ENCODE data around the gene SEH1L.

The SEH1L gene

GRCh38 chr18:12911025-12911928 is 36.5 kb upstream of the SEH1L start:
- DNase-seq (ENCODE audit: low read depth): no peak
- no peak overlapping the region for H3K4me3 ChIP-seq (ENCODE audit: low read depth, low read length)
- no peak for TF ChIP-seq CTCF (IDR thresholded peaks at IDR 0.05; ENCODE audit: low read depth, low read length, missing control alignments)

DNA sequence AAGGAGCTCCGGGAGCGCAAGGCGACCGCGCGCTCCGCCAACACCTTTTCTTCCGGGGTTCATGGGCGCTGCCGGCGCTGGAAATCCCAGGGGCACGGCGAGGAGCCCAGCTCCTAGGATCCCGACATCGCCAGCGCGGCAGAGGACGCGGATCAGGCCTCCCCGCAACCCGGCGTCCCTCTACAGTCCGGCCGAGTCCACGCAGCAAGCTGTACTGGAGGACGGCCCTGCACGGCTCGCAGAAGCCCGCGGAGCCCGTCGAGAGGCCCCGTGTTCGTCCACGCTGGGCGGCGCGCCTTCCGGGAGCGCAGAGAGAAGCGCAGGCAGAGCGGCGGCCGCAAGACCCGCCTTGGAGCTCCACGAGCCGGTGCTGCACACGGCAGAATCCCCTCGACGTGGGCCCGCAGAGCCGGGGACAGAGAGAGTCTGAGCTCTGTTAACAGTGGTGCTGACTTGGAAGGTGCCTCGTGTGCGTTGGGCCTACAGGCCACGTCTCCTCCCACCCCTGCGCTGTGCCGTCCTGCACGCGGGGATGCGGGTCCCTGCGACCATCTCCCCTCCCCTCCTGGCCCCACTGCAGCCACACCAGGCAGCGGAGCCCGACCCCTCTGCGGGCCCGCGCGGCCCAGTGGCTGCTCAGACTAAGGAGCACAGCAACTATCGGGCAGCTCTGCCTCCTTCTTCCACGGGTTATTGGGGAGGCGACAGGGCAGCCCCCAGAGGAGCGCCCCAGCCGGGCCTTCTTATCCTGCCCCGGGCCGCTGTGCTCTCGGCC is 35.7 kb upstream of the SEH1L start:
- DNase-seq (ENCODE audit: low read depth): no peak
- no peak for TF ChIP-seq CTCF (IDR thresholded peaks at IDR 0.05; ENCODE audit: low read depth, low read length, missing control alignments)

GRCh38 chr18:12921178-12921577 is 26.6 kb upstream of the SEH1L start:
- no peak overlapping the region for H3K4me3 ChIP-seq (ENCODE audit: low read depth, low read length)
- no peak for TF ChIP-seq CTCF (IDR thresholded peaks at IDR 0.05; ENCODE audit: low read depth, low read length, missing control alignments)
- DNase-seq (ENCODE audit: low read depth): peak; percentile 19

More for the DNA sequence above, 35.7 kb upstream of the SEH1L start:
- H3K4me3 ChIP-seq (ENCODE audit: low read depth, low read length): no peak overlapping the region

DNA sequence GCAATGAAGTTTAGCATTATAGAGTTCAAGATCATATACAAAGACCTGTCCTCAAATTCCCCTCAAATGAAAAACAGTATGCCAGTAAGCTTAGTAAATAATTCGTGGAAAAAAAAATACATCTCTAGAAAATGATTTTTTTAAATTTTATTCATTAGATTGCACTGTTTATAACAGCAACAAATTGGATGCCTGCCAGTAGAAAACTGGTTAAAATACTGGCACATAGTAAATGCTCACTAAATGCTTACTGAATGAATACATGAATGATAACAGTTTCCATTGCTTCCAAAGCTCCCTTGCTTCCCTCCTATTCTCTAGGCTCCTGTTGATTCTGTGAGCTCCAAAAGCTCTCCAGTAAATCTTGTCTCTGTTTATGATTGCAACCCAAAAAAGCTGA is 25.5 kb upstream of the SEH1L start:
- H3K4me3 ChIP-seq (ENCODE audit: low read depth, low read length): no peak overlapping the region
- no peak for DNase-seq (ENCODE audit: low read depth)
- TF ChIP-seq CTCF (IDR thresholded peaks at IDR 0.05; ENCODE audit: low read depth, low read length, missing control alignments): no peak

DNA sequence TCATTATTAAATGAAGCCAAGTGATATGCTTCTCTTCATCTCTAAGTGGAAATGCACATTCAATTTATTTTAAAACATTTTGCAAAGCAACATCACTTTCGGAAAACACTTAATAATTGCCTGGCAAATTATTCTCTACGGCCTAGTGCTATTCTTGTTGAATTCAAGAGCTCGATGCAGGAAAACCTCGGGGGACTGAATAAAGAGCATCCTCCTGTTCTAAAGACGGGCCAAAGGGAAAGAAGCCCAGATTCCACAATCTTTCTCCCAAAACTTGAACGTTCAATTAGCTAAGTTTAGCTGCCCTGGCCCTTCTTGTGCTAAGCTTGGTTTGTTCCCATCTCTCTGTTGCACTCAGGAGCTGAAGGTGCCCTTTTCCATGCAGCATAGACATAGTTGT is 23.2 kb upstream of the SEH1L start:
- no peak for DNase-seq (ENCODE audit: low read depth)
- no peak overlapping the region for H3K4me3 ChIP-seq (ENCODE audit: low read depth, low read length)
- no peak for TF ChIP-seq CTCF (IDR thresholded peaks at IDR 0.05; ENCODE audit: low read depth, low read length, missing control alignments)

DNA sequence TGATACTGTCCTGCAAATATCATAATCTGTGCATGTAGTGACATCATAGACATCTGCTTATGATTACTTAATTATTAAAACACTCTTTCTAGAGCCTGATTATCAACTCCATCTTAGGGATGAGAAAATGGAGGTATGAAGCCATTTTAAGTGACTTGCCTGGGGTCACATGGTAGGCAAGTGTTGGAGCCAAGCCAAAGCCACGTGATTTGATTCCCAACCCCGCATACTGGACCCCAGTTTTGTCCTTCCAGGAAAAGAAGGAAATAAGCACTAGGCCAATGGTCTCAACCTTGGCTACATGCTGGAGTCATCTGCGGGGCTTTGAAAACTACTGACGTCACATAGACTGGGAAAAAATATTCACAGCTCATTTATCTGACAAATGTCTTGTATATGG is 19.6 kb upstream of the SEH1L start:
- no peak for TF ChIP-seq CTCF (IDR thresholded peaks at IDR 0.05; ENCODE audit: low read depth, low read length, missing control alignments)
- no peak overlapping the region for H3K4me3 ChIP-seq (ENCODE audit: low read depth, low read length)
- no peak for DNase-seq (ENCODE audit: low read depth)

All from GM12864 (cell line).